ENCODE data around the gene MAP2K7. TPM values are rescaled to one million over a fixed set of nuclear protein-coding genes. Genes with fewer than 3 reads are reported as not detected.

Gene MAP2K7
- total RNA-seq, 1 experiment from 2014 or later, result 21.1 TPM

- H3K4me3 ChIP-seq (ENCODE audit: insufficient read depth, low read depth, low read length), result peak overlapping the region; percentile 47; the same call in 1 of the 2 replicates
- no peaks in the 10 kb centered on the region for H3K36me3 ChIP-seq (replicated peaks; ENCODE audit: control insufficient read depth, insufficient read depth, low read length)
- DNase-seq, result peak; percentile 65
- peaks cover 79% of the 10 kb centered on the region for H3K27me3 ChIP-seq (ENCODE audit: control insufficient read depth, insufficient read depth, low read length)
These were observed 40.3 kb upstream of the MAP2K7 start for GRCh38 chr19:7863157-7863970.

DNA sequence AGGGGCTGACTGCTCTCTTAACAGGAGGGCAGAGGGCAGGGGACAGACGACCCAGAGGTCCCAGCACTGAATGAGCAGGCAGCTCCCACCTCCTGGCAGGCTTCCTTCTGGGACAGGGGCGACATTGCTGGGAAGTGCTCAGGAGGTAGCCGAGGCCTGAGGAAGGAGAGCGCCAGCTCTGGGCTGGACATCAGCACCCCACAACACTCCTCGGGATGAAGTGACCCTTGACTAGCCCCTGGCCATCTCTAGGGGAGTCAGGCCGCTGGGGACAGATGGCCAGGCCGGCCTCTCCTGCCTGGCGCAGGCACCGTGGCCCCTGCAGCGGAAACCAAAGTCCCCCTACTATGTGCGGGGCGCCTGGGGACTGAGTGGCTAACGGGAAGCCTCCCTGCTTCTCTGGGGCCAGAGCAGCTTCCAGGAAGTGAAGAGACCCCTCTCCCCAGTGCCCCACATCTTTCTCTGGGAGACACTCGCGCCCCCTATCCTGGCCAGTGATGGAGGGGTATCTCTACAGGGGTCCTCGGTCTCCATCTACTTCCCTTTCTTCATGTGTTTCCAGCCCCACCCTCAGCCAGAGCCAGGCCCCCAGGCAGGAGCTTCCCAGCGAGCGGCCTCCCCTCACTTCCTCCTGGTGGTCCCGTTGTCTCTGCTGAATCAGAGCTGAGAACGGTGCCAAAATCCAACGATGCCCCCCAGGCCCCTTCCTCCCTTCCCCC, 39.5 kb upstream of the MAP2K7 start:
- no peak overlapping the region for H3K4me3 ChIP-seq (ENCODE audit: insufficient read depth, low read depth, low read length)
- no peaks in the 10 kb centered on the region for H3K36me3 ChIP-seq (replicated peaks; ENCODE audit: control insufficient read depth, insufficient read depth, low read length)
- H3K27me3 ChIP-seq (ENCODE audit: control insufficient read depth, insufficient read depth, low read length), result peaks cover 82% of the 10 kb centered on the region
- DNase-seq, result no peak

DNA sequence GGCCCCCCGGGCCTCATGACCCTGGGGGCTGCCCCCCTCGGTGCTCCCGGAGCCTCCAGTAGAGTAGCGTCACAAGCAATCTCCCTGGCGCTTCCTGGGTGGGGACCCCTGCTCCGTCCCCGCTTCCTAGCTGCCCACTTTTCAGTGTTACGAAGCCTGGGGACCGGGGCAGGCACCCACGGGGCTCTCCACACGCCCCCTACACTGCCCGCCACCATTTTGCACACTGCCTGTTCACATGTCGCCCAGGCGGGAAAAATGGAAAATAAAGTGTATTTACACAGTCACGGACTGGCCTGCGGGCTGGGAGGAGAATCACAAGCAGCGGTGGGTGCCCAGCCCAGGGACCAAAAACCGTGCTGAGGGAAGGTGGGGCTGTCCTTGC, 39.0 kb upstream of the MAP2K7 start:
- H3K27me3 ChIP-seq (ENCODE audit: control insufficient read depth, insufficient read depth, low read length), result peaks cover 78% of the 10 kb centered on the region
- H3K36me3 ChIP-seq (replicated peaks; ENCODE audit: control insufficient read depth, insufficient read depth, low read length), result no peaks in the 10 kb centered on the region
- DNase-seq, result peak; percentile 47
- H3K4me3 ChIP-seq (ENCODE audit: insufficient read depth, low read depth, low read length), result no peak overlapping the region

GRCh38 chr19:7865262-7865911, 38.3 kb upstream of the MAP2K7 start:
- no peaks in the 10 kb centered on the region for H3K36me3 ChIP-seq (replicated peaks; ENCODE audit: control insufficient read depth, insufficient read depth, low read length)
- DNase-seq, result peak; percentile 37
- H3K4me3 ChIP-seq (ENCODE audit: insufficient read depth, low read depth, low read length), result no peak overlapping the region
- H3K27me3 ChIP-seq (ENCODE audit: control insufficient read depth, insufficient read depth, low read length), result peaks cover 73% of the 10 kb centered on the region

DNA sequence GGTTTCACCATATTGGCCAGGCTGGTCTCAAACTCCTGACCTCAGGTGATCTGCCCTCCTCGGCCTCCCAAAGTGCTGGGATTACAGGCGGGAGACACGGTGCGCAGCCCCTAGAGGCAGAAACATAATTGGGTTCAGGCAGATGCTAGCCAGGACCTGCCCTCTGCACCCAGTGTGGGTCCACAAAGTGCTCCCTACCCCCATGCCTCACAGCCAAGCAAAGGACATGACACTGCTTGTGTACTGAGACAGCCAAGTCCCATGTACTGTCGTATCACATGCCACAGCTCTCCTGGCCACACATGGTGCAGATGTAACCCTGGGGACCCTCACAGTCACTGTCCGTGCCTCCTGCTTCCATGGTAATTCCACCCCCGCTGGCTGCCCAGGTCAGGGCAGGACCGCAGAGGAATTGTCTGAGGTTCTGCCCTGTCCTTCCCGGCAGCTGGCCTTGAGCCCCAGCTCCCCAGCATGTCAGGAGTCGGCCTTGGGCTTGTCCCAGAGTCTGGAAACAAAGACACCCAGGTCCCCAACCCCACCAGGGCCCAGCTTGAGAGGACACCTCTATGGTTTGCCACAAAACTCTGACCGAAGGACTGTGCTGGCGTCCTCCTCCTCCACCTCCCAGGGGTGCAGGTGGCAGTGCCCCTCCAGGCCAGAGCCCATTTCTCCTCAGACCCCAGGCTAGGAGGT, 37.1 kb upstream of the MAP2K7 start:
- Histone ChIP-seq H3K36me3 (replicated peaks; ENCODE audit: control insufficient read depth, insufficient read depth, low read length) (no peaks in the 10 kb centered on the region), H3K27me3 (ENCODE audit: control insufficient read depth, insufficient read depth, low read length) (peaks cover 62% of the 10 kb centered on the region), H3K4me3 (ENCODE audit: insufficient read depth, low read depth, low read length) (no peak overlapping the region)
- peak; percentile 25 for DNase-seq

GRCh38 chr19:7867092-7867844, 36.4 kb upstream of the MAP2K7 start:
- Histone ChIP-seq H3K36me3 (replicated peaks; ENCODE audit: control insufficient read depth, insufficient read depth, low read length) (no peaks in the 10 kb centered on the region), H3K27me3 (ENCODE audit: control insufficient read depth, insufficient read depth, low read length) (peaks cover 54% of the 10 kb centered on the region), H3K4me3 (ENCODE audit: insufficient read depth, low read depth, low read length) (no peak overlapping the region)
- peak; percentile 20 for DNase-seq

DNA sequence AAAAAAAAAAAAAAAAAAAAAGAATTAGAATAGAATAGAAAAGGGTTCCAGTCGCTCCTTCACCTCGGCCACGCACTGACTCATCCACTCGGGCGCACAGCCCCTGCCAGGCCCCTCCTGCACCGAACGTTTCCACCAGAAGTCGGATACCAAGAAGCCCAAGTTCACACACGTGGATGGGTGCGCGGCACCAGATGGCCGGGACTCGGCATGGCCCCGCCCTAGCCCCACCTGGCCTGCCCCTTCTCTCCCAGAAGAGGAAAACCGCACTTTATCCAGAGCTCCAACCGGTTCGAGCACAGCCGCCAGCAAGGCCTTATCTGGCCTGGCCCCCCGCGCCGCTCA, 35.4 kb upstream of the MAP2K7 start:
- H3K27me3 ChIP-seq (ENCODE audit: control insufficient read depth, insufficient read depth, low read length), result peaks cover 59% of the 10 kb centered on the region
- DNase-seq, result no peak
- peak overlapping the region; percentile 54; the same call in 1 of the 2 replicates for H3K4me3 ChIP-seq (ENCODE audit: insufficient read depth, low read depth, low read length)
- no peaks in the 10 kb centered on the region for H3K36me3 ChIP-seq (replicated peaks; ENCODE audit: control insufficient read depth, insufficient read depth, low read length)

- Histone ChIP-seq H3K4me3 (ENCODE audit: insufficient read depth, low read depth, low read length) (peak overlapping the region; percentile 54), H3K36me3 (replicated peaks; ENCODE audit: control insufficient read depth, insufficient read depth, low read length) (no peaks in the 10 kb centered on the region), H3K27me3 (ENCODE audit: control insufficient read depth, insufficient read depth, low read length) (peaks cover 59% of the 10 kb centered on the region)
- DNase-seq, result peak; percentile 96
These were observed 34.8 kb upstream of the MAP2K7 start for GRCh38 chr19:7868671-7869452.

DNA sequence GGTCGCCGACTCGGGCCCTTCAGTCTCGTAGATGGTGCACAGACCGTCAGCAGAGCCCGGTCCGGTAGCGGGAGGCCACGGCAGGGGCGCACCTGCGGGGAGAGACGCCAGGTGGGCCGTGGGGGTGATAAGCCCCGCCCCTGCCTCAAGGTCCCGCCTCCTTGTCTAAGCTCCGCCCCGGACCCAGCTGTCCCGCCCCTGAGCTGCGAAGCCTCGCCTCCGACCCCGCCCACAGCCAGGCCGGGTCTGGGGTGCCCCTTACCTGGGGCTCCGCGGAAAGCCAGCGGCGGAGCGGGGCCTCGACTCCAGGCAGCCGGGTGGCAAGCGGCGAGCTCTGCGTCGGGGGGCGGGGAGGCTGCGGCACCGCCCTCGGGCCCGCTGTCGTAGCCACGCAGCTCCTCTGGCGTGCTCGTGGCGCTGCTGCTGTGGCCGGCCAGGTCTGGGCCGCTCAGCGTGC, 34.2 kb upstream of the MAP2K7 start:
- DNase-seq, result peak; percentile 94
- peak overlapping the region; percentile 43 for H3K4me3 ChIP-seq (ENCODE audit: insufficient read depth, low read depth, low read length)
- H3K27me3 ChIP-seq (ENCODE audit: control insufficient read depth, insufficient read depth, low read length), result peaks cover 58% of the 10 kb centered on the region
- no peaks in the 10 kb centered on the region for H3K36me3 ChIP-seq (replicated peaks; ENCODE audit: control insufficient read depth, insufficient read depth, low read length)

DNA sequence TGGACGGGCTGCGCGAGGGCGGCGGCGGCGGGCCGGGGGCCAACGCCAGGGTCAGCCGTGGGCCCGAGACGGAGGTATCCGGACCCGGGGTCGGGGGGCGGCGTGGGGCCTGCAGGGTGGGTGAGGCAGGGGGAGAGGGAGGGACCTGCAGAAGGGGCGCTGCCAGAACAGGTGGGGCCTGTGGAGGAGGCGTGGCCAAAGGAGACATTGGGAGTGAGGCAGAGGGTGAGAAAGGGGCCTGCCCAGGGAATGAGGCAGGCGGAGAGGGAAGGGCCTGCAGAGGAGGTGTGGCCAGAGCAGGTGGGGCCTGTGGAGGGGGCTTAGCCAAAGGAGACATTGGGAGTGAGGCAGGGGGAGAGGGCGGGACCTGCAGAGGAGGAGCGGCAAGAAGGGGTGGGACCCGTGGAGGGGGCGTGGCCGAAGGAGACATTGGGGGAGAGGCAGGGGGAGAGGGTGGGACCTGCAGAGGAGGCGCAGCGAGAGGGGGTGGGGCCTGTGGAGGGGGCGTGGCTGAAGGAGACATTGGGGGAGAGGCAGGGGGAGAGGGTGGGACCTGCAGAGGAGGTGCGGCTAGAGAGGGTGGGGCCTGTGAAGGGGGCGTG, 33.7 kb upstream of the MAP2K7 start:
- Histone ChIP-seq H3K36me3 (replicated peaks; ENCODE audit: control insufficient read depth, insufficient read depth, low read length) (no peaks in the 10 kb centered on the region), H3K4me3 (ENCODE audit: insufficient read depth, low read depth, low read length) (peak overlapping the region; percentile 43), H3K27me3 (ENCODE audit: control insufficient read depth, insufficient read depth, low read length) (peaks cover 54% of the 10 kb centered on the region)
- DNase-seq, result peak; percentile 92

DNA sequence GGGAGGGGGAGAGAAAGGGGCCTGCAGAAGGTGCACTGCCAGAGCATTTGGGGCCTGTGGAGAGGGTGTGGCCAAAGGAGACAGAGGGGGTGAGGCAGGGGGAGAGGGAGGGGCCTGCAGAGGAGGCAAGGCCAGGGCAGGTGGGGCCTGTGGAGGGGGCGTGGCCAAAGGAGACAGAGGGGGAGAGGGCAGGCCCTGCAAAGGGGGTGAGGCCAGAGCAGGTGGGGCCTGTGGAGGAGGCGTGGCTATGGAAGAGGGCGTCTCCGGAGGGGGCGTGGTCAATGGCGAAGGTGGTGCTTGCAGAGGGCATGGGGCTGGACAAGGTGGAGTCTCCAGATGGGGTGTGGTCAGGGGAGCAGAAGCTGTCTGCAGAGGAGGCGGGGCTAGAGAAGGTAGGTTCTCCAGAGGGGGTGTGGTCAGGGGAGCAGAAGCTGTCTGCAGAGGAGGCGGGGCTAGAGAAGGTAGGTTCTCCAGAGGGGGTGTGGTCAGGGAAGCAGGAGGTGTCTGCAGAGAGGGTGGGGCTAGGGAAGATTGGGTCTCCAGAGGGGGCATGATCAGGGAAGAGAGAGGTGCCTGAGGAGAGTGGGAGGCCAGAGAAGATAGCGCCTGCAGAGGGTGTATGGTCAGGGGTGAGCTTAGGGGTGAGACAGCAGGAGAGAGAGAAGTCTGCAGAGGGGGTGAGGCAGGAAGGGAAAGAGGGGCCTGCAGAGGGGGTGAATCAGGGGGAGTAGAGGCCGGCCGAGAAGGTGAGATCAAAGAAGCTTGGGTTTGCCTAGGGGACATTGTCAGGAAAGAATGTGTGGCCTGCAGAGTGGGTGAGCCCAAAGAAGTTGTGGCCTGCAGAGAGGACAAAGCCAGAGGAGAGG, 32.9 kb upstream of the MAP2K7 start:
- Histone ChIP-seq H3K27me3 (ENCODE audit: control insufficient read depth, insufficient read depth, low read length) (peaks cover 47% of the 10 kb centered on the region), H3K4me3 (ENCODE audit: insufficient read depth, low read depth, low read length) (no peak overlapping the region), H3K36me3 (replicated peaks; ENCODE audit: control insufficient read depth, insufficient read depth, low read length) (no peaks in the 10 kb centered on the region)
- peak; percentile 89 for DNase-seq

All from H7 (cell line).